ENCODE data around the gene PRKN.
"Not testable (repeated sequence)": the region's sequence is repeated elsewhere in the genome, so short reads cannot be mapped to it uniquely, and the experiment has no call there.

The PRKN gene

GRCh38 chr6:161309774-161310173 is 1417.8 kb downstream of the PRKN start:
- not testable (repeated sequence) for DNase-seq

DNA sequence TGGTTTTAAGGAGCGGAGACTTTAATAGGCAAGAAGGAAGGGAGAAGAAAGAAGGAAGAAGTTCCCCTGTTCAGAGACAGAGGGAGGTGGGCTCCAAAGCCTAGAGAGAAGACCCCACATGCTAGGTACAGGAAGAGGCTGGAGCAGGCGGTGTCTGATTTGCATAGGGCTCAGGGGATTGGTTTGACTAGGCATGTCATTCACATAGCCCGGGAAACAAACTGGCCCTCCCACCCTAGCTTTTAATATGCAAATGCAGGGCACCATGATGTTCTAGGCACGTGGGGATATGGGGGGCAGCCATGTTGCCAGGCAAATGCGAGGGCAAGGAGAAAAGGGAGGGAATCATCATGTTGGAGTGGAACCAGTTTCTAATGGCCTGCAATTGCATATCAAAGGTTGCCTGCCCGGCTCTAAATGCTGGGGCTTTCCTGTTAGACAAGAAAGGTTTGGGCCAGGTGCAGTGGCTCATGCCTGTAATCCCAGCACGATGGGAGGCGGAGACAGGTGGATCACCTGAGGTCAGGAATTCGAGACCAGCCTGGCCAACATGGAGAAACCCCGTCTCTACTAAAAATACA is 1419.4 kb downstream of the PRKN start:
- DNase-seq: no peak

DNA sequence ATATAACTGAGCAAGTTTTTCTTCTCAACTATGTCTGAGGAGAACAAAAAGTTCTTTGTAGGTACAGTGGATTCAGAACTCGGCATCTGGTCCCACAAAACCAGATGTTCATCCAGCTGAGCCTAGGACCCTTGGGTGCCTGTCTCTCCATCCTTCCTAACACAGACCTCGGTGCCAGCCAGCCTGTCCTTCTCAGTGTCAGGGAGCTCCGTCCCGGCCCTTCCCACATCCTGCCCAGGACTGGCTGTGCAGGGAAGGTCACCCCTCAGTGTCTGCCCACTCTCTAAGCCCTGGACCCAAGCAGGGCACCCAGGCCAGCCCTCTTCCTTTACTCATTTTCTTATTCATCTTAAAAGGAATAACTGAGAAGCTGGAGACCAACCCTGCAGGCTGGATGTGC is 1421.7 kb downstream of the PRKN start:
- DNase-seq: no peak

- DNase-seq: no peak
Observed at GRCh38 chr6:161303628-161304340, 1423.8 kb downstream of the PRKN start.

DNA sequence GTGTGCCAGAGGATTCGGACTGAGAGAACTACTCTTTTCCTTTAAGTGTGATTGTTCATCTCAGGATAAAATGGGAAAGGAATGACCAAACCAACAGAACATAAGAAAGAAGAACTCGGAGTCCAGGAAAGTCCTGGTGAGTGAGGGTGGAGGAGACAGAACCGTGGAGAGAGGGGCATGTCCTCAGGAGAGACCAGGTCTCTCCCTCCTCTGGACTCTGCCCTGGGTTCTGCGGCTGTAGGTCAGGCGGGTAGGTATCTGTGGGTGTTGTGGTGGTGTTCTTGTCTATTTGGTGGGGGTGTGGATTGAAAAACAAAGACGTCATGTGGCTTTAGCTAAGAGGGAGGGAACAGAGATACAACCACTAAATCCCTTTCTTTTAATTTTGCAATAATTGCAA is 1424.6 kb downstream of the PRKN start:
- no peak for DNase-seq

- no peak for DNase-seq
Observed at GRCh38 chr6:161301338-161301737, 1426.2 kb downstream of the PRKN start.

DNA sequence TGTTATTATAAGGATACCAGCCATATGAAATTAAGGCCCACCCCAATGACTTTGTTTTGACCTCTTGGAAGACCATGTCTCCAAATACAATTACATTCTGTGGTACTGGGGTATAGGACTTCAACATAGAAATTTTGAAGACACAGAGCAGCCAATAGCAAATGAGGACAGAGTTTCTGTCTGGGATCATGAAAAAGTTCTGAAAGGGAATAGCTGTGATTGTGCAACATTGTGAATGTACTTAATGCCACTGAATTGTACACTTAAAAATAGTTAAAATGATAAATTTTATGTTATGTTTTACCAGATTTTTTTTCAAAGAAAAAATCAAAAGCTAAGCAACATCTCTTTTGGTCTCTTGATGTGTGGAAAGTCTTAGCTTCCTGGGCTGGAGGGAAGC is 1426.7 kb downstream of the PRKN start:
- no peak for DNase-seq

DNA sequence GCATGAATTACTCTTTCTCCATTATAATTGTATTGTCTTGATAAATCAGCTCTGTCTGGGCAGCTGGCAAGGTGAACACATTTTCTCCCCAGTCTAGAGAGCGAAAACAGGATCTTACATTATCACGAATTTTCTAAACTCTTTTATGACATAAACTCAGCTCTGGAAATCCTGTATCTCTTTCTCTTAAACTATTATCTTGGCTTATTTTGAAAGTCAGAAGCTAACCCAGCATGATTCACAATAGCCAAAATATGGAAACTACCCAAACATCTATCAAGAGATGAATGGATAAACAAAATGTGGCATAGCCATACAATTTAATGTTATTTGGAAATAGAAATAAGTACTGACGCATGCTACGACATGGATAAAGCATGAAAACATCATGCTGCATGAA is 1427.8 kb downstream of the PRKN start:
- no peak for DNase-seq
